ENCODE data around the gene NOVA2.
"Not testable (repeated sequence)": the region's sequence is repeated elsewhere in the genome, so short reads cannot be mapped to it uniquely, and the experiment has no call there.

NOVA2 gene

GRCh38 chr19:45919678-45920077, 54.0 kb downstream of the NOVA2 start:
- DNase-seq: no peak

- DNase-seq: no peak
These were observed 54.9 kb downstream of the NOVA2 start for GRCh38 chr19:45918721-45919120.

GRCh38 chr19:45917421-45918091, 56.1 kb downstream of the NOVA2 start:
- DNase-seq: no peak

DNA sequence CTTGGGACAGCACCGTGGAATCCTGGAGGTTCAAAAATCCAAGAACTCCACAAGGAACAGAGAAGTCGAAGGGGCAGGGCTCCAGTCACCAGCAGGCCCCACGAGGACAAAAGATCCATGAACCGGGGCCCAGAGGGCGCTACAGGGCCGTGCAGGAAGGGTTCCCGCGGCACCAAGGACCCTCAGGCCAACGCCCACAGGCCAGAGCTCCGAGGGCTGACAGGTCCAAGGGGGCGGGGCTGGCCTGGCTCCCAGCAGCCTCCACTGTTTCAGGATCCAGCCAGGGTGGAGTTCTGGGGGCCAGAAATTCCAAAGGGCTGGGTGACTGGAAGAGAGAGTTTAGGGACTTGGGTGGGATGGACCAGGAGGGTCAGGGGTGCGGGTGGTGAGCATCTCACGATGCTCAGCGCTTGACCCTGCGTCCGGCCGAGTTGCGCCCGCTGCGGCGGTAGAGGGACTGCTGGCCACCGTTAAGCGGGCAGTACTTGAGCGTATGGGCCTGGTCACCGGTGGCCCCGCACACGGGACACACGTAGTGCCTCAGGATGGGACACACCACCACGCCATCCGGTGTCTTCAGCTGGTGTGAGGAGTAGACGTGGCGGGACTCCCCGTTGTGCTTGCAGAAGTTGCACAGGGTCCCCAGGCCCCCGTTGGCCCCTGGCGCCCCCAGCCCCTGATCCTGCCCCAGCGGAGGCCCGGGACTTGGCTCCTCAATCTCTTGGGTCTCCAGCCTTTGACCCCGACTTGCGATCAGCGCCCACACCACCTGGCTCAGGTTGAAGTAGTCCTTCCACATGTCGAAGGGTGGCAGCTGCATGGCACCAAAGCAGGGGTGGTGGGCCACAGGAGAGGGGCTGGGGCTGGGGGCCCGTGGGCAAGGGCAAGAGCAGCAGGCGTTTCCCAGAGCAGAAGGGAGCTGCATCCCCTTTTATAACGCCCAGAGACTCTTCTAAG, 59.5 kb downstream of the NOVA2 start, which contains the start of gene NANOS2:
NANOS2 (minus strand) TSS at position 905 of the 957 bp plus-strand sequence; CDS start at position 820, 85 bp downstream.
- DNase-seq: no peak

DNA sequence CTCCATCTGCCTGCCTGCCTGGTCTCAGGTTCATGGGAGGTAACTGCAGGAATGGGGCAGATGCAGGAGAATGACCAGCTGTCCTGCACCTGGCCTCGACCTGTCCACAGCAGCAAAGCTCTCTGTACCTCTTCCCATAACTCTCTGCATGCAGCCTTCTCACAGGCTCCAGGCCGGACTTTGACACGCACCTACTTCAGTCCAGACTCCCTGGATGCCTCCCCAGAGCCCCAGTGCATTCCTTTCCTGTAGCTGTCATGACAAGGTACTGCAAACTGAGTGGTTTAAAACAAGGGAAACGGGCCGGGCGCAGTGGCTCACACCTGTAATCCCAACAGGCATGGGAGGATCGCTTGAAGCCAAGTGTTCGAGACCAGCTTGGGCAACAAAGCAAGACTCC, 62.4 kb downstream of the NOVA2 start:
- no peak for DNase-seq

- DNase-seq: no peak
These were observed 64.7 kb downstream of the NOVA2 start for GRCh38 chr19:45908956-45909355.

DNA sequence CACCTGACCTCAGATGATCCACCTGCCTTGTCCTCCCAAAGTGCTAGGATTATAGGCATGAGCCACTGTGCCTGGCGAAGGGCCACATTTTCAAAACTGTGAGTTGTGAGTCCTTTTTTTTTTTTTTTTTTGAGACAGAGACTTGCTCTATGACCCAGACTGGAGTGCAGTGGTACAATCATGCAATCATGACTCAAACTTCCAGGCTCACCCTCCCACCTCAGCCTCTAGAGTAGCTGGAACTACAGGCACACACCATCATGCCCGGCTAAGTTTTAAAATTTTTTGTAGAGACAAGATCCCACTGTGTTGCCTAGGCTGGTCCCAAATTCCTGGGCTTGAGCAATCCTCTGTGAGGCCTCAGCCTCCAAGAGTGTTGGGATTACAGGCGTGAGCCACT, 67.4 kb downstream of the NOVA2 start:
- no peak for DNase-seq

- DNase-seq: no peak
These were observed 68.7 kb downstream of the NOVA2 start for GRCh38 chr19:45905011-45905410.

GRCh38 chr19:45902651-45903625, 70.7 kb downstream of the NOVA2 start:
- DNase-seq: peak; percentile 96

DNA sequence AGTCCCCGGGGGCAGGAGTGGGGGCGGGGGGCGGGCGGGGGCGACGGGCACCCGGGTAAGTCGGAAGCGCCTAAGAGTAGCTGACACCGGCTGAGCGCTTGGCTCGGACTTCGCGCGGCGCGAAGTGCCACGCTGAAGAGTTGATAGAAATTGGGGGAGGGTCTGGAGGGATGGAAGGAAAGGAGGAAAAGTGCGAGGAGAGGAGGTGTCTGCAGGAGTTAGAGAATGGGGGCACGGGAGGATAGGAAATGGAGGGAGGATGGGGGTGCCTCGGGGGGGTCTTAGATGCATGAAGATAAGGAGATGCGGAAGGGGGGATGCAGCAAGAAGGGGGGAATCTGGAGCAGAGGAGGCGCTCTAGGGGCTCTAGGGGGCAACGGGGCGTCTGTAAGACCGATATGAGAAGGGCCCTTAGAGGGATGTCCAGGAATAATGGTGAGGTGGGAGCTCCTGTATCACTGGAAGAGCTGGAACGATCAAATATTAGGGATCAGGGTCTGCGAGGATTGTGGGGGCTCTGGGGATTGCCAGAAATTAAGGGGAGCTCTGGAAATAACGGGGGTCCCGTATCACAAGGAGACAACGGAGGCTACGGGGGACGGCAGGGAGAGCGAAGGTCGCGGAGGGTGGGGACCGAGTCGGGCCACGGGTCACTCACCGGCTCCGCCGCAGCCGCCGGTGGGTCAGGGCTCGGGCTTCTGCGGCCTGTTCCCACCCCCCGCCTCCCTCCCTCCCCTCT, 71.6 kb downstream of the NOVA2 start, which contains the start of gene MYPOP:
MYPOP (minus strand) TSS at position 702 of the 739 bp plus-strand sequence. CDS start 840 bp downstream, outside the sequence.
- DNase-seq: no peak

GRCh38 chr19:45901432-45901911, 72.2 kb downstream of the NOVA2 start:
- DNase-seq: no peak

DNA sequence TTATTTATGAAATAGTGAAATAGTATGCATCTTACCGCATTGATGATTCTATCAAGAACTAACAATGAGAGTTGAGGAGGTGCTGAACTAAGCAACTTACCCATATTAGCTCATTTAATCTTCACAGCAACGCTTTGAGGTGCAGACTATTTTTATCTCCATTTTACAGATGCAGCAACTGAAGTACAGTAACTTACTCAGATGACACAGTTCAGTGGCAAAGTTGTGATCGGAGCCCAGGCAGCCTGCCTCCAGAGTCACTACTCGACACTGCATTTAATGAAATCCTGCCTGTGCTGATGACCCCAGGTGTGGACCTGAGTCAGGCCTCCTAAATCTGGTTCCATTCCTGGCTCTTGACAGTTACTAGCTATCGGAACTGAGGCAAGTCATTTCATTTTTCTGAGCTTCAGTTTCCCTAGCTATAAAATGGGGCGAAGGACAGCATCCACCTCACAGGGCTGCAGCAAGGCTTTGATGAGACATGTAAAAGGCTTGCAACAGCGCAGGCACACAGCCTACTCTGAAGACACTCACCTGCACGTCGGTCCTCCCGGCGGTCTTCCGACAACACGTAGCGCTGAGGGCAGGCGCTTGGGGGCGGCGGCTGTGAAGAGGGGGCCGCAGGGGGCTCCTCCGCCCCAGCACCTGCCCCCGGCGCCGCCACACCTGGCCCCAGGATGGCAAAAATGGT, 72.8 kb downstream of the NOVA2 start:
- no peak for DNase-seq

DNA sequence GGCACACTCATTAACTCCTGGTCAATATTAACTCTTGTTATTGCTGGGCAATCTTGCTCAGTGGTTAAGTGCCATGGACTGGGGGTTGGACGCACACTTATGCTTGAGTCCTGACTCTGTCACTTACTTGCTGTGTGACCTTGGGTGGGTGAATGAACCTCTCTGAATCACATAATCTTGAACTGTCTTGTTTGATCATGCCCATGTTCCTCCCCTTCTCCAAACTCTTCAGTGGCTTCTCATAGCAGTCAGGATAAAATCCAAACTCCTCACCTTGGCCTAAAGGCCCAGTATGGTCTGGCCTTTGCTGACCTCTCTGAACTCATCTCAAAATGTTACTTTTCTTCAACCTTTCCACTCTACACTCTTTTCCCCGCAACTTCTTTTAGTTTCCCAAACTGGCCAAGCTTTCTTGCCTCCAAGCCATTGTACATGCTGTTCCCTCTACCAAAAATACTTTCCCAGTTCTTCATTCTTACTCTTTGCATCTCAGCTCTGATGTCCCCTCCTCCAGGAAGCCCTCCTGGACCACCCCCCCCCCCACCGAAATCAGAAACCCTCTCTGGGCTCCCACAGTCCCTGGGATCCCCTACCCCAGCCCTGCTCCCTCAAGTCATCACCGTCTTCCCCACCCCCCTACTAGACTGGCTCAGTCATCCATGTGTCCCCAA, 73.6 kb downstream of the NOVA2 start:
- DNase-seq: no peak

GRCh38 chr19:45899253-45899652, 74.4 kb downstream of the NOVA2 start:
- DNase-seq: no peak

DNA sequence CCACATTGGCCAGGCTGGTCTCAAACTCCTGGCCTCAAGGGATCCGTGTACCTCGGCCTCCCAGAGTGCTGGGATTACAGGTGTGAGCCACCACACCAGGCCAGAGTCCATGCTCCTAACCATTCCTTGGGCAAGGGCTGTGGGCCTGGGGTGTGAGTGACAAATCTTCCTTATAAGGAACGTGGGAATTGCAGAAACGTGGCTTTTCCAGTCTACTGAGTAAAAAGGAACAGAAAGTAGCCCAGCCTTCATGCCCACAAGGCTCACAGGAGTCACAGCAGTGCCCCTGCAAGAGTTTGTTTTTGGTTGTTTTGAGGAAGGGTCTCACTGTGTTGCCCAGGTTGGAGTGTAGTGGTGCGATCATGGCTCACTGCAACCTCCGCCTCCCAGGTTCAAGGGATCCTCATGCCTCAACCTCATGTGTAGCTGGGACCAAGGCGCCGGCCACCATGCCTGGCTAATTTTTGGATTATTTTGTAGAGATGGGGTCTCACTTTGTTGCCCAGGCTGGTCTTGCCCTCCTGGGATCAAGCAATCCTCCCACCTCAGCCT, 76.3 kb downstream of the NOVA2 start:
- DNase-seq: no peak

DNA sequence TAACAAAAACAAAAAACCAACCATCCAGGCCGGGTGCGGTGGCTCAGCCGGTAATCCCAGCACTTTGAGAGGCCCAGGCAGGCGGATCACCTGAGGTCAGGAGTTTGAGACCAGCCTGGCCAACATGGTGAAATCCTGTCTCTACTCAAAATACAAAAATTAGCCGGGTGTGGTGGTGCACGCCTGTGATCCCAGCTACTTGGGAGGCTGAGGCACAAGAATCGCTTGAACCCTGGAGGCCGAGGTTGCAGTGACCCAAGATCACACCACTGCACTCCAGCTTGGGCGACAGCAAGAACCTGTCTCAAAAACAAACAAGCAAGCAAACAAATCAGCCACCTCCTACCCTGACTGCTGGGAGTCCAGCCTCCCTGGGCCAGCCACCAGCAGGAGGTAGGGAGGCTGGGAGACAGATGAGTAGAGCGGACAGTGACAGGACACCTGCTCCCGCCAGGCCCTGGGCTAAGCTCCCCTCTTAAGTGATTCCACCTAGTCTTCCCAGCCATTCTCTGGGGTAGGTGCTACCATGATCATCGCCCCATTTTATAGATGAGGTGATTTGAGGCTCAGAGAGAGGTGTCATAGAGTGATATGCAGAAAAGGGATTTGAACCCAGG, 77.6 kb downstream of the NOVA2 start:
- DNase-seq: not testable (repeated sequence)

DNA sequence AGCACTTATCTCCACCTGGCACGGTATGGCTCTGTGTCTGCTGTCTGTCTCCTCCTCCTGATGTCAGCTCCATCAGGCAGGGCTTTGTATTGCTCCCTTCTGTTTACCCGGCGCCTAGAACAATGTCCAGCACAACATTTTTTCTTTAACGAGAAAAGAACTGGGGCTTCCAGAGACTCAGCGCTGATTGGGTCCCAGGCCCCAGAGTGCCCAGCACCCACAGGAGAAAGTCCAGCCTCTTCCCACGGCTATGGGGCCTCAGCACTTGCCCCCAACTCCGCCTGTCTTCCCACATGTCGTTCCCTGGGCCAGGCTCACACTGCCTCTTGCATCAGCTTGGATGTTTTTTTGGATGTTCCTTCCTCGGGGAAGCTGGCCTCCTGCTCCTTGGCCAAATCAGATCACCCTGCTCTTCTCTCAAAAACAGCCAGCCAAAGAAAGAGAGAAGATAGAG, 78.1 kb downstream of the NOVA2 start:
- no peak for DNase-seq

DNA sequence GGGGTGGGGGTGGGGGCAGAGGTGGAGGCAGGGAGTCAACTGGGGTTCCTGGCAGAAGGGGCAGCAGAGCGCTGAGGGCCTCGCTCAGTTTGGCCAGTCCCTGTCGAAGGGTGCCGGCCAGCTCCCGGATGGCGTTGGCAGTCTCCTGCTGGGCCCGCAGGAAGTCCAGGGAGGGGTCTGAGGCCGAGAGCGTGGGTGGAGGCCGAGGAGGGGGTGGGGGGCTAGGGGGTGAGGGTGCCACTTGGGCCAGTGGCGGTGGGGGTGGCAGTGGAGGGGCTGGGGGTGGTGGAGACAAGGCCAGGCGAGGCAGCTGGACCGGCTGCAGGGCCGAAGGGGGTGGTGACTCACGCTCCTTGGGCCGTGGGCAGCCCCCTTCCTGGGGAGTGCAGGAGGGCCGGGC, 82.8 kb downstream of the NOVA2 start:
- DNase-seq: no peak

DNA sequence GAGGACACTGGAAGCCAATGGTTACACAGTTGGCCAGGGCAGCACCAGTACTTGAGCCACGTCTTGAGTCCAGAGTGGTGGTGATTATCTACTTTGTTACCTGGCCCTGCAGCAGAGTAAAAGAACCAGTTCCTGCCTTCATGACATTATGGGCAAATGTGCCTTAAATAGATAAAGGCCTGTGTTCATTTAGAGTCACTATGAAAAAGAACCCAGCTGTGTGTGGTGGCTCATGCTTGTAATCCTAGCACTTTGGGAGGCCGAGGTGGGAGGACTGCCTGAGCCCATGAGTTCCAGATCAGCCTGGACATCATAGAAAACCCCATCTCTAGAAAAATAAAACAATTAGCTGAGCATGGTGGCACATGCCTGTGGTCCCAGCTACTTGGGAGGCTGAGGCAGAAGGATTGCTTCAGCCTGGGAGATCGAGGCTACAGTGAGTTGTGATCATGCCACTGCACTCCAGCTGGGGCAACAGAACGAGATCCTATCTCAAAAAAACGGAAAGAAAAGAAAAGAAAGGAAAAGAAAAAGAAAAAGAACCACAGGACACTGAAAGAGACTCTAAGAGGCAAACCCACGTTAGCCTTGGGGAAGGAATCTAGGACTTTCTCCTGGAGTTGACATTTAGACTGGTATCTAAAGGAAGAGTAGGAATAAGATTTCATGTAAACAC, 84.3 kb downstream of the NOVA2 start:
- DNase-seq: no peak

Data from NCI-H1694 (cell line).